Astrocyte (in vitro differentiated cells and primary cell): ENCODE results near the gene ZBTB18. TPM values are rescaled to one million over a fixed set of nuclear protein-coding genes. Genes with fewer than 3 reads are reported as not detected.

ENCODE experiments used
- DNase-seq: peaks from one replicate; pipeline ENCODE4 v3.0.0-alpha.2; 2010; ENCODE audit warnings: low read depth
- FAIRE-seq: peaks from 2 replicates; lab custom pipeline; 2011; peaks lifted over from hg19 to GRCh38; lab: Jason Lieb, UNC
- H2AFZ ChIP-seq: 2 replicates; pipeline ENCODE4 v1.6.0; 2012; ENCODE audit warnings: low read depth, low read length, inconsistent platforms
- H3K27ac ChIP-seq: 2 replicates; pipeline ENCODE4 v1.5.1; 2011; ENCODE audit warnings: low read depth, low read length, inconsistent platforms
- H3K27me3 ChIP-seq: 2 replicates; pipeline ENCODE4 v1.6.0; 2011; ENCODE audit warnings: low read length, inconsistent platforms; ENCODE audit not compliant: insufficient read depth
- H3K36me3 ChIP-seq: 2 replicates; pipeline ENCODE4 v1.5.1; 2011; ENCODE audit warnings: low read length, inconsistent platforms; ENCODE audit not compliant: insufficient read depth
- H3K4me1 ChIP-seq: 2 replicates; pipeline ENCODE4 v1.5.1; 2011; ENCODE audit warnings: low read length, inconsistent platforms; ENCODE audit not compliant: insufficient read depth
- H3K4me2 ChIP-seq: 2 replicates; pipeline ENCODE4 v1.6.0; 2012; ENCODE audit warnings: low read length, inconsistent platforms
- H3K4me3 ChIP-seq: 2 replicates; pipeline ENCODE4 v1.5.1; 2011; ENCODE audit warnings: low read depth, mild to moderate bottlenecking, low read length, inconsistent platforms; ENCODE audit not compliant: insufficient read depth
- H3K79me2 ChIP-seq: 2 replicates; pipeline ENCODE4 v1.6.0; 2012; ENCODE audit warnings: mild to moderate bottlenecking, low read length, inconsistent platforms; ENCODE audit not compliant: insufficient read depth
- H3K9ac ChIP-seq: 2 replicates; pipeline ENCODE4 v1.6.0; 2012; ENCODE audit warnings: mild to moderate bottlenecking, low read length, inconsistent platforms
- H3K9me3 ChIP-seq: 2 replicates; pipeline ENCODE4 v1.5.1; 2012; ENCODE audit warnings: low read depth, mild to moderate bottlenecking, low read length, inconsistent platforms; ENCODE audit not compliant: insufficient read depth
- H4K20me1 ChIP-seq: 2 replicates; pipeline ENCODE4 v1.6.0; 2012; ENCODE audit warnings: low read length, inconsistent platforms; ENCODE audit not compliant: insufficient read depth
- H3K27ac Mint-ChIP-seq: one replicate; pipeline ENCODE4 v1.8.0; 2021; ENCODE audit warnings: mild to moderate bottlenecking, mixed read lengths; ENCODE audit not compliant: unreplicated experiment
- H3K27me3 Mint-ChIP-seq: one replicate; pipeline ENCODE4 v1.8.0; 2021; ENCODE audit warnings: low read depth, mixed read lengths; ENCODE audit not compliant: unreplicated experiment
- H3K36me3 Mint-ChIP-seq: one replicate; pipeline ENCODE4 v1.8.0; 2021; ENCODE audit warnings: low read depth, mixed read lengths; ENCODE audit not compliant: unreplicated experiment
- H3K4me1 Mint-ChIP-seq: one replicate; pipeline ENCODE4 v1.8.0; 2021; ENCODE audit warnings: low read depth, mixed read lengths; ENCODE audit not compliant: unreplicated experiment
- H3K4me3 Mint-ChIP-seq: one replicate; pipeline ENCODE4 v1.8.0; 2021; ENCODE audit warnings: mild to moderate bottlenecking, moderate library complexity, mixed read lengths; ENCODE audit not compliant: unreplicated experiment
- H3K9me3 Mint-ChIP-seq: one replicate; pipeline ENCODE4 v1.8.0; 2021; ENCODE audit warnings: mild to moderate bottlenecking, mixed read lengths; ENCODE audit not compliant: unreplicated experiment
- EZH2 ChIP-seq: IDR thresholded peaks from 2 replicates; pipeline ENCODE4 v1.6.1; 2012; ENCODE audit warnings: mild to moderate bottlenecking, low read length, inconsistent platforms; ENCODE audit not compliant: insufficient read depth
- total RNA-seq: library from RNA; stranded (reverse); gene quantifications from 2 replicates; pipeline ENCODE4 v1.2.1, GENCODE V29; 2021
- TF ChIP-seq, protein P1 (sequence below): IDR thresholded peaks from 2 replicates; pipeline ENCODE4 v1.5.1; 2011; ENCODE audit warnings: low read depth, mild to moderate bottlenecking, inconsistent platforms, low read length, moderate library complexity; ENCODE audit not compliant: insufficient read depth

The ZBTB18 gene
- total RNA-seq, 1 donor from 2014 or later = 19.2 TPM

DNA sequence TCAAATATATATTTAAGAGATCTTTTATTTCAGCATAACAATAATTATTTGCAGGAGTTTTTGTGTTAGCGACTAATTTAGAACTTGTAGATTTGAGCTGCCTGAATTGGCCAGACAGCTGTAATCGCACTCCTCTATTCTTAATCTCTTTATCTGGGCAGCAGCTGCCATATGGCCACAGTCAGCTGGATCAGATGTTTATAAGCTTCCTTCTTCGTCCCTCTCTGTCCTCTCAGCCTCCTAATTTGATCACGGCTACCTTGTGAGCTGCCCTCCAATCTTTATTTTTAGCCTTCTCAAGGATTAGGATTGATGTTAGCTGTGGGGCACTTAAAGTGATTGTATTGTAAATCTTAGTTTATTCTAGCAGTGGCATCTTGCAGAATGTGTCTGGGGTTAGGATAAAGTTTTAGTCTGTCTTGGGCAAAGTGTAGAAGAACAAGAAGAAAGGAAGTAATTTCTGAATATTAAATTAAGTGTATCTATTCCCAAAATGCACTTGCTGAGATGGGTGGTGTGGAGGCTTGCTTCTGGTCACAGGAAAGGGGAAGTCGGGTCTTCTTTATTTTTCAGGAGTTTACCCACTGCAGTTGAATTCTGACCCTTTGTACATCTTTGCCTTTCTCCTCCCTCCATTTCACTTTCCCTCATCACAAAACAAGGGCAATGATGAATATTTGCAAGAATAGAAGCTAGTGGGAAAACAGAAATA lies 1.1 kb downstream of the ZBTB18 start:
- Mint-ChIP-seq H3K27ac (no peak overlapping the region), H3K9me3 (no peaks in the 10 kb centered on the region), H3K4me1 (peaks cover 18% of the 10 kb centered on the region), H3K36me3 (no peaks in the 10 kb centered on the region), H3K27me3 (no peaks in the 10 kb centered on the region), H3K4me3 (no peak overlapping the region)
- DNase-seq (no peak), FAIRE-seq (no peak)
- Histone ChIP-seq H3K4me1 (peaks cover 35% of the 10 kb centered on the region), H3K9ac (peak overlapping the region; percentile 88), H3K27me3 (no peaks in the 10 kb centered on the region), H3K36me3 (peaks cover 8% of the 10 kb centered on the region), H3K4me3 (no peak overlapping the region), H3K9me3 (no peaks in the 10 kb centered on the region), H2AFZ (no peak overlapping the region), H4K20me1 (peaks cover 66% of the 10 kb centered on the region), H3K4me2 (peak overlapping the region; percentile 99), H3K79me2 (peaks cover 65% of the 10 kb centered on the region), H3K27ac (no peak overlapping the region)
- TF ChIP-seq, protein P1, sequence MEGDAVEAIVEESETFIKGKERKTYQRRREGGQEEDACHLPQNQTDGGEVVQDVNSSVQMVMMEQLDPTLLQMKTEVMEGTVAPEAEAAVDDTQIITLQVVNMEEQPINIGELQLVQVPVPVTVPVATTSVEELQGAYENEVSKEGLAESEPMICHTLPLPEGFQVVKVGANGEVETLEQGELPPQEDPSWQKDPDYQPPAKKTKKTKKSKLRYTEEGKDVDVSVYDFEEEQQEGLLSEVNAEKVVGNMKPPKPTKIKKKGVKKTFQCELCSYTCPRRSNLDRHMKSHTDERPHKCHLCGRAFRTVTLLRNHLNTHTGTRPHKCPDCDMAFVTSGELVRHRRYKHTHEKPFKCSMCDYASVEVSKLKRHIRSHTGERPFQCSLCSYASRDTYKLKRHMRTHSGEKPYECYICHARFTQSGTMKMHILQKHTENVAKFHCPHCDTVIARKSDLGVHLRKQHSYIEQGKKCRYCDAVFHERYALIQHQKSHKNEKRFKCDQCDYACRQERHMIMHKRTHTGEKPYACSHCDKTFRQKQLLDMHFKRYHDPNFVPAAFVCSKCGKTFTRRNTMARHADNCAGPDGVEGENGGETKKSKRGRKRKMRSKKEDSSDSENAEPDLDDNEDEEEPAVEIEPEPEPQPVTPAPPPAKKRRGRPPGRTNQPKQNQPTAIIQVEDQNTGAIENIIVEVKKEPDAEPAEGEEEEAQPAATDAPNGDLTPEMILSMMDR = no peak
- no peak for TF ChIP-seq EZH2

DNA sequence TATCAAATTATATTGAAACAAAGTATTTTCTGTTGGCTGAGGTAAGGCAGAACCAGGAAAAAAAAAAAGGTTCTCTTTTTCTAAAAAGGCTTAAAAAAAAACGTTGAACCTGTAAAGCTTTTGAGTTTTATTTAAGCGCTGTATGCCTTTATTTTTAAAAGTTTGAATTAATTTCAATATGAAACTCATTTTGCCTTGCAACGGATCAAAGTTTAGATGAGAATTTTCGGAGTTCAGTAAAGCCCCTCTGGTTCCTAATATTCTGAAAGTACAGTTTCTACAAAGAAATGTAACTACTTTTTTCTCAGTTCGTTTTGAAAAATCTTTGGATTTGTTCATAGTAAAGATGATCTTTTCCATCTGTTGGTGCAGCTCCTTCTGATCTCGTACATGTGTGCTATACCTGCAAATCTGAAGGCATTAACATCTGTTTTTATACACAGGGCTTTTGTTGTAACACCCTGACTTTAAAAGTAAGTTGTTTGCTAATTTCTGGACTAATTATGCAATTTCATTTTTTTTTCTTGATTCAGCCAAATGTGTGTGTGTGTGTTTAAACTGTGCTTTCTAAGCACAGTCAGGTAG lies 1.7 kb downstream of the ZBTB18 start:
- Histone ChIP-seq H3K27ac (no peak overlapping the region), H3K9me3 (no peaks in the 10 kb centered on the region), H3K79me2 (peaks cover 65% of the 10 kb centered on the region), H2AFZ (no peak overlapping the region), H4K20me1 (peaks cover 66% of the 10 kb centered on the region), H3K27me3 (no peaks in the 10 kb centered on the region), H3K9ac (peak overlapping the region; percentile 35), H3K4me1 (peaks cover 31% of the 10 kb centered on the region), H3K36me3 (peaks cover 8% of the 10 kb centered on the region), H3K4me3 (no peak overlapping the region), H3K4me2 (peak overlapping the region; percentile 99)
- H3K9me3 Mint-ChIP-seq = no peaks in the 10 kb centered on the region
- TF ChIP-seq EZH2 = no peak
- TF ChIP-seq, protein P1 = no peak
- no peaks in the 10 kb centered on the region for H3K36me3 Mint-ChIP-seq
- no peak overlapping the region for H3K27ac Mint-ChIP-seq
- FAIRE-seq (no peak), DNase-seq (no peak)
- peaks cover 21% of the 10 kb centered on the region for H3K4me1 Mint-ChIP-seq
- H3K27me3 Mint-ChIP-seq = no peaks in the 10 kb centered on the region
- no peak overlapping the region for H3K4me3 Mint-ChIP-seq

DNA sequence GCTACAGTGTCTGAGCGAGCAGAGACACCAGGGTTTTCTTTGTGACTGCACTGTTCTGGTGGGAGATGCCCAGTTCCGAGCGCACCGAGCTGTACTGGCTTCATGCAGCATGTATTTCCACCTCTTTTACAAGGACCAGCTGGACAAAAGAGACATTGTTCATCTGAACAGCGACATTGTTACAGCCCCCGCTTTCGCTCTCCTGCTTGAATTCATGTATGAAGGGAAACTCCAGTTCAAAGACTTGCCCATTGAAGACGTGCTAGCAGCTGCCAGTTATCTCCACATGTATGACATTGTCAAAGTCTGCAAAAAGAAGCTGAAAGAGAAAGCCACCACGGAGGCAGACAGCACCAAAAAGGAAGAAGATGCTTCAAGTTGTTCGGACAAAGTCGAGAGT lies 2.7 kb downstream of the ZBTB18 start:
- Mint-ChIP-seq H3K27ac (no peak overlapping the region), H3K4me1 (peaks cover 22% of the 10 kb centered on the region), H3K36me3 (no peaks in the 10 kb centered on the region), H3K27me3 (no peaks in the 10 kb centered on the region), H3K4me3 (no peak overlapping the region), H3K9me3 (no peaks in the 10 kb centered on the region)
- Histone ChIP-seq H3K79me2 (peaks cover 65% of the 10 kb centered on the region), H3K9me3 (no peaks in the 10 kb centered on the region), H3K27ac (no peak overlapping the region), H3K4me2 (peak overlapping the region; percentile 73), H3K4me1 (peaks cover 31% of the 10 kb centered on the region), H3K9ac (peak overlapping the region; percentile 35), H3K36me3 (peaks cover 8% of the 10 kb centered on the region), H3K4me3 (peak overlapping the region; percentile 25), H3K27me3 (no peaks in the 10 kb centered on the region), H2AFZ (no peak overlapping the region), H4K20me1 (peaks cover 66% of the 10 kb centered on the region)
- TF ChIP-seq EZH2 = no peak
- TF ChIP-seq, protein P1 = no peak
- no peak for DNase-seq
- FAIRE-seq = peak; percentile 20
